ENCODE measurements around the gene OPN1SW.
A peak's percentile ranks its signal among the peaks of the same experiment; 100 is the strongest.

OPN1SW gene

DNA sequence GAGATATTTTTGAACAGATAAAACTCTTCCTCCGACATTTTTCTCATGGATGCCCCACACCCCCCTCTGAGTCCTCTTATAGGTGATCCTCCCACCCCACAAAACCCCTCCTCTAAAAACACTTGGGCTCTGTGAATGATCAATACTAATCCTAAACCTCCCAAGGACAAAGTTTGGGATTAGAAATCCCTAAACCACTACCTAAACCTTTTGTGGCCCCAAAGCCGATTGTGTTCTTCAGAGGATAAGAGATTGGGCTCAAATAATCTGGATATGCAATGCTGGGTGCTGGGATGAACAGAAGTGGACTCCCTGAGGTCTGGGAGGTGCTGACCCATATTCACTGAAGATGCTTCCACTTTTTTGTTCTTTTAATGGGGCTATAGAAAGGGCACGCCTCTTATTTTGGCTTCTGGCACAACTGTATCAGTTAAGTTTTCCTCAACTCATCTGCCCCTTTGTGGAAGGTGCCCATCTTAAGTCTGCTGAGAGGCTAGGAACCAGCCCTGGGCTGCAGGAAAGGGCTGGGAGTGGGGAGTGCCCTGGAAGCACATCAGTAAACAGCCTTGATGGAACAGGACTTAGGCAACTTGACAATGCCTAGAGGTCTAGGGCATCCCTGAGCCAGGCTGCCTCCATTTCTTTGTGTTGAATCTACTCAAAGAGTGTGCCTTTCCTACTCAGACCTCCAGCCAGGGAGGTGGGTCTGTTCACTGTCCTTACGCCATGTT, at the start of gene OPN1SW:
Gene OPN1SW (minus strand): TSS at position 51 of the 731 bp plus-strand sequence. CDS start 13 bp downstream, at position 38.
- DNase-seq, result no peak

GRCh38 chr7:128821724-128822123, 46.1 kb upstream of the OPN1SW start:
- DNase-seq, result no peak

DNA sequence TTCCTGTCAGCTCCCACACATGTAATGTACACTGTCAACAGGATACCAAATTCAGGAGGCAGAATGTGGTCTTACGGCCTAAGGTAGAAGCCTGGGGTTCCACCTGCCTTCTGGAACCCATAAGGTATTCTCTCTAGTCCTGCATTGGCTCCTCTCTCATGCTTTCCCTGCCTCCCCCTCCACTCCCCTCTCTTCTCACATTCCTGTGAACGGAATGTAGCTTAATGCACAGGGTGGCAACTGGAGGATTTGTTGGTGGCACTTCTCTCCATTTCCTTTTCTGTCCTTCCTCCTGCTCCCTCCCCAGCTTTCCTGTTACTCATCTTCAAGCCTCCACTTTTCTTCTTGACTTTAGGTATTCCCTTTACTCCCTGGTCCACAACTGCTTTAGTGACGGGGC, 43.1 kb upstream of the OPN1SW start:
- no peak for DNase-seq

DNA sequence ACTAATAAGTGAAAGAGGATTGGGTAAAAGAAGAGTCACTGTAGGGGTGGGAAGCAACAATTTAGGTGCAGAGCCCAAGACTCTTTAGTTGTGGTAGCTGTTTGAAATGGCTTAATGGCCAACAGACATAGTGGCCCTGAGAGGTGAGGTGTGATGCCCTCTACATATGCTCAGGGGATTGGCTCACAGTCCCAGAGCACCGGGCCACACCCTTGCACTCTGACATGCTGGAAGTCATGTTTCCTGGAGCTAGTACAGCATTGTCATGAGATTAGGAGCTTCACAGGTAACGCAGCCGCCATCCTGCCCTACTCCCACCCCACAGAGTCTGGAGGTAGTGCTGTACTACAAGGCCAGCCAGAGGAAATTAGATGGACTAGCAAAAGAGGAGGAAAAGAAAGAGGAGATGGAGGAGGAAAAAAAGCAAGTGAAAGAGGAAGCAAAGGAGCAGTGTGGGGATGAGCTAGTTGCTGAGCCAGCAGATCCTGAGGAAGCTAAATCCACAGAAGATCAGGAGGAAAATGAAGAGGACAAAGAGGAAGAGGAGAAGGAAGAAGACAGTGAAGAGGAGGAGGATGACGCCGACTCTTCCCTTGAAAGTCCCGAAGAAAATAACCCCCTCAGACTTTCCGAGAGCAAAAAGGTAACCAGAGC, 39.8 kb upstream of the OPN1SW start:
- no peak for DNase-seq

DNA sequence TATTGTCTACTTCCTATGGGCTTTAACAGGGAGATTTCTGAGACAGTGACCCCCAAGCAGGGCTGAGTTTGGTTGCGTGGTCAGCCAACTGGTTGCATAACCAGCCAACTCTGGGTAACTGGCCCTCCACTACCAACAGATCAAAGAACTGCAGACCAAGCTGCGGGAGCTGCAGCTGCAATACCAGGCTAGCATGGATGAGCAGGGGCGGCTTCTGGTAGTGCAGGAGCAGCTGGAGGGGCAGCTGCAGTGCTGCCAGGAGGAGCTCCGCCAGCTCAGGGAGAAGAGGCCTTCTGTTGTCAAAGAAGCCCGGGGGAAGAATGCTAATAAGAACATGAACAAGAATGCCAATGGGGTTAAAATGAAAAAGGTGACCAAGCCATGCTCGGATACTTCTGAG, 38.9 kb upstream of the OPN1SW start:
- no peak for DNase-seq

- peak; percentile 85 for DNase-seq
Measured at GRCh38 chr7:128812514-128813168, 37.0 kb upstream of the OPN1SW start.

- peak; percentile 85 for DNase-seq
Measured at GRCh38 chr7:128811631-128812430, 36.2 kb upstream of the OPN1SW start.

- no peak for DNase-seq
Measured at GRCh38 chr7:128810997-128811396, 35.4 kb upstream of the OPN1SW start.

- no peak for DNase-seq
Measured at GRCh38 chr7:128810473-128810872, 34.9 kb upstream of the OPN1SW start.

DNA sequence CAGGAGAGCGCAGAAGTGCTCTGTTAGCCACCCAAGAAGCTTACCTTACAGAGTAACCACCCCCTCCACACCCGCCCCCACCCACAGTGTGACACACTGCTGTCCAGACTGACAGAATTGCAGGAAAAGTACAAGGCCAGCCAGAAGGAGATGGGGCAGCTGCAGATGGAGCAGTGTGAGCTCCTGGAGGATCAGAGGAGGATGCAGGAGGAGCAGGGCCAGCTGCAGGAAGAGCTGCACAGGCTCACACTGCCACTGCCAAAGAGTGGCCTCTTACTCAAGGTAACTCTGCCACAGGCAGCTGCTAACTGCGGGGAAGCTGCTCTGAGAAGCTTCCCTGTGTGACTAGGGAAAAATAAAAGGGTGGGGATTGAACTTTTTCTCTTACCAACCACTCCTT, 33.8 kb upstream of the OPN1SW start:
- no peak for DNase-seq

GRCh38 chr7:128807191-128807590, 31.6 kb upstream of the OPN1SW start:
- DNase-seq, result no peak

- no peak for DNase-seq
Measured at GRCh38 chr7:128805225-128805624, 29.6 kb upstream of the OPN1SW start.

- DNase-seq, result no peak
Measured at GRCh38 chr7:128804484-128804883, 28.9 kb upstream of the OPN1SW start.

DNA sequence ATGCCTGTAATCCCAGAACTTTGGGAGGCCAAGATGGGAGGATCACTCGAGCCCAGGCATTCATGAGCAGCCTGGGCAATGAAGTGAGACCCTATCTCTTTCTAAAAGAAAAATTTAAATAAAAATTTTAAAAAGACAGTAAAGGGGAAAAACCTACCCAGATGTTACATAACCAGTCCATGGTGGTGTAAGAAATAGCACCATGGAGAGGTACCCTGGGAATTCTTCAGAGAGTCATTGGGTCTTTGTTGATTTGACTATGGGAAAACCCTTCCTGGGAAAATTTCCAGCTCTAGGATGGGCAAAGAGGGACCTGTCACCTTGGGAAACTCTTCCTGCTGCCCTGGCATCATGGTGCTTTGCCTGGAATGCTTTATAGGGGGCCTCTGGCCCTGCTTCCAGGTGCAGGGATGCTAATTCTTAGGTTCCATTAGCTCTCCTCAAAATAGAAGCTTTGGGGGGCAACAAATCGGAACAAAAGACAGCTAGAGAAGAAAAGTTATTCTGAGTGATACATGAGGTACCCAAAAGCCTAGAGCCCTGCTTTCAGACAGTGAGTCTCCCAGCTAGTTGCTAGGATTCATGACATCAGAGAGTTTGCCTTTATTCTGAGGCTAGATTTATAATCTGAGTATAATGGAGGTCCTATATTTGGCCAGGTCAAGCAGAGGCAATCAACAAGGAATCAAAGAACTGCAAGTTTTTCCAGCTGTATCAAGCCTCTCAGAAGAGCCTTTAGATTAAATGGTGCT, 26.2 kb upstream of the OPN1SW start:
- no peak for DNase-seq

- DNase-seq, result no peak
Measured at GRCh38 chr7:128801003-128801402, 25.4 kb upstream of the OPN1SW start.

DNA sequence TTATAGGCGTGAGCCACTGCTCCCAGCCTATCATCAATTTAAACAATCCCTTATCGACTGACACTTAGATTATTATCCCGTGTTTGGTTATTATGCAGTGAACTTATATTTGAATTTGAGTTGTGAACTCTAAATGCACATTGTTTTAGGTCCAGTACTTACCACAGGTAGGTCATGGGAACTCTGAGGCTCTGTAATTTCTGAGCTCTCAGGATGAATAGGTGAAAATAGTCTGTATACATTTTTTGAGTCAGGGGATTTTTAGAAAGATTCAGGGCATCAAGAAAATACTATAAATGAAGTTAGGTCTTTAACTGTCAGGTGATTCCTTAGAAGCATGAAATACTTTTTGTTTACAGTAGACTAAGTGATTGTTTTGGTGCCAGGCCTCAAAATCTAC, 25.0 kb upstream of the OPN1SW start:
- no peak for DNase-seq

DNA sequence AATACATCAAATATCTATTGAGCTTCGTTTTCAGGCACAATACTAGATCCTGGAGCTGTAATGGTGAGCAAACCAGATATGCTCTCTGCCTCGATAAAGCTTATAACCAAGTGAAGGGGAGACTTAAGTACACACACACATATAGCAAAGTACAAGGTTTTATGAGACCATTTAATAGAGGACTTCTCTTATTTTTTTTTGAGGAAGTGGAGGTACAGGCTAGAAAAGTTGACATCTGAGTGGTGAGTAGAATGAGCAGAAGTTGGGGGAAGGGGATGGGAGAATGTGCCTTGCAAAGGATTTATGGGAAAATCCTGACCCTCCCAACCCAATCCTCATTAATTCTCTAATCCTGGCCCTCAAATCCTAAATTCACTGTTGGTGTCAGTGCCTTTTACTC, 23.9 kb upstream of the OPN1SW start:
- no peak for DNase-seq

DNA sequence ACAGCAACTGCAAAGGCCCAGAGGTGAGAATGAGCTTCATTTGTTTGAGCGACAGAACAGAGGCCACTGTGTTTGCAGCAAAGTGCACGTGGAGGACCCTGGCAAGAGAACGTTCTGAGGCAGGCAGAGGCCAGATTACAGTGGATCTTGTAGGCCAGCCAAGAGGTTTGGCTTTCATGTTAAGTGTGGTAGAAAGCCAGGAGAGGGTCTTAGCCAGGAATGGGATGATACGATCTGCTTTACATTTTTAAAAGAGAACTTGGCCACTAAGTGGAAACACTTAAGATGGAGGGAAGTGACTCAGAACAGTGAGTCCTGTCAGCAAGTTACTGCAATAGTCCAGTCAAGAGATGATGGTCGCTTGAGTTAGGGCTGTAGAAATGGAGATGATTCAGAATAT, 20.7 kb upstream of the OPN1SW start:
- DNase-seq, result no peak

- DNase-seq, result no peak
Measured at GRCh38 chr7:128795129-128795528, 19.5 kb upstream of the OPN1SW start.

- DNase-seq, result no peak
Measured at GRCh38 chr7:128794436-128794835, 18.8 kb upstream of the OPN1SW start.

DNA sequence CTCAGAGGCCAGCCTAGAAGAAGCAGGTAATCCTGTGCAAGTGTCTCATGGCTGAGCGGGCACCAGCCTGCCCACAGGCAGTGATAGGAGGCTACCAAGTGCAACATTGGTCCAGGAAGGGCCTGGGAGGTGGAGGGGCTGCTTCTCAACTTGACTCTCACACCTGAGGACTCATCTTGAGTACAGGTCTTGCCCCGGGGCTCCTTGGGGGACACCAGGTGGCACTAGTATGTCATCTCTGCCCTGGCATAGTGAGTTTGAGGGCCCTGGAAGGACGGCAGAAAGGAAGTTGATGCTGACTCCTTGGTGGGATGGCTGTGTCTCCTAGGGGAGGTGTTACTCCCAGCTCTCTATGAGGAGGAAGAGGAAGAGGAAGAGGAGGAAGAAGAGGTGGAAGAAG, 18.4 kb upstream of the OPN1SW start:
- no peak for DNase-seq

- no peak for DNase-seq
Measured at GRCh38 chr7:128793181-128793547, 17.6 kb upstream of the OPN1SW start.

Data from NCI-H1417 treated with DMSO at 0.1 percent for 48 hours (cell line).